ENCODE data around the gene PTPRN2.

The PTPRN2 gene

GRCh38 chr7:158073845-158074840 lies 513.5 kb downstream of the PTPRN2 start:
- no peak for DNase-seq (ENCODE audit: low read depth in 2 of 2)

- DNase-seq (ENCODE audit: low read depth in 2 of 2), result no peak
Measured at GRCh38 chr7:158072991-158073730, 514.5 kb downstream of the PTPRN2 start.

GRCh38 chr7:158070222-158070920 lies 517.3 kb downstream of the PTPRN2 start:
- no peak for DNase-seq (ENCODE audit: low read depth in 2 of 2)

- DNase-seq (ENCODE audit: low read depth in 2 of 2), result no peak
Measured at GRCh38 chr7:158068853-158069252, 518.8 kb downstream of the PTPRN2 start.

GRCh38 chr7:158067931-158068482 lies 519.6 kb downstream of the PTPRN2 start:
- DNase-seq (ENCODE audit: low read depth in 2 of 2), result no peak

GRCh38 chr7:158067219-158067930 lies 520.2 kb downstream of the PTPRN2 start:
- no peak for DNase-seq (ENCODE audit: low read depth in 2 of 2)

- no peak for DNase-seq (ENCODE audit: low read depth in 2 of 2)
Measured at GRCh38 chr7:158066085-158066484, 521.5 kb downstream of the PTPRN2 start.

GRCh38 chr7:158065340-158065739 lies 522.3 kb downstream of the PTPRN2 start:
- DNase-seq (ENCODE audit: low read depth in 2 of 2), result no peak

GRCh38 chr7:158064631-158065030 lies 523.0 kb downstream of the PTPRN2 start:
- DNase-seq (ENCODE audit: low read depth in 2 of 2), result no peak

GRCh38 chr7:158063850-158064610 lies 523.6 kb downstream of the PTPRN2 start:
- DNase-seq (ENCODE audit: low read depth in 2 of 2), result no peak

- no peak for DNase-seq (ENCODE audit: low read depth in 2 of 2)
Measured at GRCh38 chr7:158062661-158063060, 525.0 kb downstream of the PTPRN2 start.

GRCh38 chr7:158061884-158062656 lies 525.6 kb downstream of the PTPRN2 start:
- no peak for DNase-seq (ENCODE audit: low read depth in 2 of 2)

- DNase-seq (ENCODE audit: low read depth in 2 of 2), result no peak
Measured at GRCh38 chr7:158061026-158061630, 526.5 kb downstream of the PTPRN2 start.

- DNase-seq (ENCODE audit: low read depth in 2 of 2), result no peak
Measured at GRCh38 chr7:158060216-158060615, 527.4 kb downstream of the PTPRN2 start.

GRCh38 chr7:158057446-158057845 lies 530.2 kb downstream of the PTPRN2 start:
- DNase-seq (ENCODE audit: low read depth in 2 of 2), result no peak

- DNase-seq (ENCODE audit: low read depth in 2 of 2), result no peak
Measured at GRCh38 chr7:158056761-158057160, 530.9 kb downstream of the PTPRN2 start.

- no peak for DNase-seq (ENCODE audit: low read depth in 2 of 2)
Measured at GRCh38 chr7:158055726-158056510, 531.7 kb downstream of the PTPRN2 start.

- no peak for DNase-seq (ENCODE audit: low read depth in 2 of 2)
Measured at GRCh38 chr7:158054611-158055010, 533.0 kb downstream of the PTPRN2 start.
